ENCODE data around the gene FBXL12.

- TF ChIP-seq JUND (IDR thresholded peaks at IDR 0.05) = no peak
- peak; percentile 64 to 66 (median 64); a peak in 5 of 6 replicates for TF ChIP-seq CTCF (IDR thresholded peaks at IDR 0.05 in 2 of 3, conservative IDR thresholded peaks at IDR 0.05 in 1 of 3; ENCODE audit: borderline replicate concordance in 1 of 3, insufficient read depth in 1 of 3, low read depth in 2 of 3, low read length in 2 of 3)
- no peak for TF ChIP-seq EGR1 (IDR thresholded peaks at IDR 0.05; ENCODE audit: low read depth)
- TF ChIP-seq MAX (IDR thresholded peaks at IDR 0.05) = no peak
- TF ChIP-seq ZFX (IDR thresholded peaks at IDR 0.05) = no peak
- TF ChIP-seq POLR2A (IDR thresholded peaks at IDR 0.05; ENCODE audit: borderline replicate concordance, extremely low read depth, insufficient read depth, insufficient read length) = no peak
- no peak for TF ChIP-seq REST (IDR thresholded peaks at IDR 0.05; ENCODE audit: low read depth)
- no peak for TF ChIP-seq EZH2 (IDR thresholded peaks at IDR 0.05)
- TF ChIP-seq ZBTB33 (IDR thresholded peaks at IDR 0.05; ENCODE audit: extremely low read depth, insufficient replicate concordance, low read length) = no peak
- TF ChIP-seq EZH2phosphoT487 (IDR thresholded peaks at IDR 0.05; ENCODE audit: borderline replicate concordance) = no peak
- TF ChIP-seq SP1 (IDR thresholded peaks at IDR 0.05; ENCODE audit: low read depth) = no peak
- no peak for TF ChIP-seq POLR2AphosphoS5 (IDR thresholded peaks at IDR 0.05; ENCODE audit: low read depth, low read length)
- TF ChIP-seq CEBPB (IDR thresholded peaks at IDR 0.05; ENCODE audit: low read depth) = no peak
Observed at GRCh38 chr19:9848060-9848459, 29.2 kb upstream of the FBXL12 start.

Data from HCT116 (cell line).